GM21360 (cell line): ENCODE data around the gene KNDC1.

Experiments used
- ATAC-seq: cut with Tn5 transposase; IDR thresholded peaks from one replicate; pipeline ENCODE4 v1.9.1; 2021; ENCODE audit warnings: mild to moderate bottlenecking, moderate library complexity; ENCODE audit not compliant: unreplicated experiment

Gene KNDC1

DNA sequence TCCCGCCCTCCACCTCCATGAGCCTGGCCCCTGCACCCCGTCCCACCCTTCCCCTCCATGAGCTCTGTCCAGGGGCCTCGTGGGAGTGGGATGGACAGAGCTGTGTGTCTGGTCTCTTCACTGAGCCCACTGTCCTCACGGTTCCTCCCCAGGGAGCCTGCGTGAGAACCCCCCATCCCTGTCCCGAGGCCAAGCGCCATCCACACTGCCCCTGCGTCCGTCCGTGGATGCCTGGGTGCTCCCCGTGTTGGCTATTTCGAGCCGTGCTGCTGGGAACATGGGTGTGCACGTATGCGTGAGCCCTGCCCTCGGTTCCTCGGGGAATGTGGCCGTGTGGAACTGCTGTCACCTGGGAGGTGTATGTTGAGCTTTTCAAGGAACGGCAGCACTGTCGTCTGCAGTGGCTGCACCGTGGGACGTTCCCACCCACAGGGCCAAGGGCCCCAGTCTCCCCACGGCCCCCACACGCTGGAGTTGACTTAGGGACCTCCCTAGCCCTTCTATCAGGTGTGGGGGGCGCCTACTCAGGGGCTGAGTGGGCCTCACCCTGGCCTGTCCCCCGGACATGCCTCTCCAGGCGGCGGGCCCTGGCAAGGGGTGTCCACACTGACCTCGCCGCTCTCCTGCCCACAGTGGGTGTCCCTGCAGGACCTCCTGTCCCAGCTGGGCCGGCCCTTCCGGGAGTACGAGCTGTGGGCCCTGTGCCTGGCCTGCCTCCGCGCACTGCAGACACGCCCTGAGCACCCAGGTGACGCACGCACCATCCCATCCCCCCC is 28.1 kb downstream of the KNDC1 start:
- ATAC-seq = no peak

DNA sequence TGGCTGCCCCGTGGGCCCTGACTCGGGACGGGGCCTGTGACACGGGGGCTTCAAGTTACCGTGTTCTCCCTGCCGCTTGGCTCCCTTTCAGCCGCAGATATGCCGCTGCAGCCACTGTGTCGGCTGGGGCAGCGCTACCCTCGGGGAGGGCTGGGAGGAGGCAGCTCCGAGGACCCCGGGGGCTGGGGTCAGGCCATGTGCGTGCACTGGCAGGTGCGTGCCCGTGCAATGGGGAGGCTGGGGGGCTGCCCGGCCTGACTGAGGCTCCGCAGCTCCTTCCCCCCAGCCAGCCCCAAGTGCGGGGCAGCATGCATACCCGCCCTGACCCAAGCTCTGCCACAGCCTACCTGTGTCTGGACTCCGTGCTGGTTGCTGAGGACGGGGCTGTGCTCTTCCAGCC is 29.2 kb downstream of the KNDC1 start:
- no peak for ATAC-seq

DNA sequence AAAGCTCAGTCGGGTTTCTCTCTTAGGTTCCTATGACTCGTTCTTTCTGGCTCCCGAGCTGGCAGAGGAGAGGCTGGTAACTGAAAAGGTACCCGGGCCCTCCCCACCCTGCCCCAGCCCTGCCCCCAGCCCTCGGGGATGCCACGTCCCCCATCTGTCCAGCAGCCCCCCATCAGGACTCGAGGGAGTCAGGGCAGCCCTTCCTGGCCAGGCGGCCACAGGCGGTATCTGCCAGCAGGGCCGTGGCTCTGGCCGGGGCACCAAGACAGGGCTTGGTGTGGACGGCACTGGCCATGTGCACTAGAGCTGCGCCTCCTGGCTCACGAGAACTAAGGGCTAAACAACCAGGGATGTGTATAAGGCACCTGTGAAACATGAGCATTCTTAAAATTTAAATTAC is 29.7 kb downstream of the KNDC1 start:
- ATAC-seq = no peak

DNA sequence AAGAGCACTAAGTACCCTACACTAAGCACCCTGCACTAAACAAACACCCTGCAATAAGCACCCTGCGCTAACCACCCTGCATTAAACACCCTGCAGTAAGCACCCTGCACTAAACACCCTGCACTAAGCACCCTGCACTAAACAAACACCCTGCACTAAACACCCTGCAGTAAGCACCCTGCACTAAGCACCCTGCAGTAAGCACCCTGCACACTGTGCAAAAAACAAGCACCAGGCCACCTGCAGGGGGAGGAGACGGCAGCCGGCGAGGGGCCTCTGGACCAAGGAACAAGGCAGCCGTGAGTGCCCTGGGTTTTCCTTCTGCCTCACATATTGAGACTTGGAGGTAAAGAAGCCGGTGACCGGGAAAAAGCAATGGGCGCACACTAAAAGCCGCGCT is 30.2 kb downstream of the KNDC1 start:
- no peak for ATAC-seq

DNA sequence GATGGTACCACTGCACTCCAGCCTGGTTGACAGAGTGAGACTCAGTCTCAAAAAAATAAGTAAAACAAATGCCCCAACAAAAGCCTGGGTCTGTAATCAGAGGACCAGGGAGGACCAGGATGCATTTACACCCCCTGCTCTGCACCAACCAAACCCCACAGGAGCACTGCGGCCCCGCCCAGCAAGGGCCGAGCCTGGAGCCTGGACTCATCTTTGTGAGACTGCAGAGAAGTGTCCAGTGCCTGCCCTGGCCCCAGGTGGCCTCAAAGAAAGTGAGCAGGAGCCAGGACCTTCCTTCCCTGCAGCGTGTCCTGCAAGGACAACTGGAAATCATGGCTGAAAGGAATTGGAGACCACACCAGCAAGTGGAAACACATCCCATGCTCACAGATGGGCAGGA is 31.6 kb downstream of the KNDC1 start:
- no peak for ATAC-seq

DNA sequence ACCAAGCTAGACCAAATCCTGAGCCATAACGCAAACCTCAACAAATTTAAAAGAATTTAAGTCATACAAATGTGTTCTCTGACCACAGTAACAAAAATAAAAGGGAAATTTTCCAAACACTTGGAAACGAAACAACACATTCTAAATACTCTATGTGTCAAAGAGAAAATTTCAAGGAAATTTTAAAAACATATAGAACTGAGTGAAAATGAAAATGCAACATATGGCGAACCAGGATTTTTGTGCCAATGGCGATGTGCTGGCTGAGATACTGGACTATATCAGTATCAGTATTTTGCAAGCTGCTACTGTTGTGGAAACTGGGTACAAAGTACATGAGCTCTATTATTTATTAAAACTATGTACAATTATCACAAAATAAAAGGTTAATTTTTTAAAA is 34.1 kb downstream of the KNDC1 start:
- no peak for ATAC-seq

DNA sequence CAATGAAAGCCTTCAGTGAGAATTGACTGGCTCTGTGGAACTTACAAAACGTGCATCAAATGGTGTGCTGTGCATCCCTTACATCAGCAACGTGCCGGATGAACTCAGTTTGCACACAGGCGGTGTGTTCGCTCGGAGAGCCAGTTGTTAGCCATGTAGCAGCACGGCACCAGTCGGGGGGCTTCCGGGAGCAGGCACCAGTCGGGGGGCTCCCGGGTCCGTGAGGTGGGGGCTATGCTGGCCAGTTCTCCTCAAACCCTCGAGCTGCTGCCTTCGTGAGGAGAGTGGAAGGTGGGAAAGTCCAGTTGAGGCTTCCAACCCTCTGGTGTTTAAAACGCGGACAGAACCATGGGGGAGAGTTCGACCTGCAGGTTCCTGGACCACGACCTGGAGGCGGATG is 35.1 kb downstream of the KNDC1 start:
- ATAC-seq = no peak

DNA sequence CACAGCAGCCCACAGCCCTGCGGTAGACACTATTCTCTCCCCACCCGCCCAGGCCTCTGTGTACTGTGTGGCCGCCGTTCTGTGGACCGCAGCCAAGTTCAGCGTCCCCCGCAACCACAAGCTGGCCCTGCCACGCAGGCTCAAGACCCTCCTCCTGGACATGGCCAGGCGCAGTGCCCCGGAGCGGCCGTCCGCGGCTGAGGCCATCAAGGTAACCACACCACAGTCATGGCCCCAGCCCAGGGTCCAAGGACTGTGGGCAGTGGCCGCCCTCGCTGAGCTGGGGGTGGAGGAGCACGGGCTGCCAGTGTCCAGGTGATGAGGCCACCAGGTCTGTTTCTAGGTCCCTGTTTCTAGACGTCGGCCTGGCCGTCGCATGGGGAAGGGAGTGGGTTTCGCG is 35.6 kb downstream of the KNDC1 start:
- ATAC-seq = no peak

DNA sequence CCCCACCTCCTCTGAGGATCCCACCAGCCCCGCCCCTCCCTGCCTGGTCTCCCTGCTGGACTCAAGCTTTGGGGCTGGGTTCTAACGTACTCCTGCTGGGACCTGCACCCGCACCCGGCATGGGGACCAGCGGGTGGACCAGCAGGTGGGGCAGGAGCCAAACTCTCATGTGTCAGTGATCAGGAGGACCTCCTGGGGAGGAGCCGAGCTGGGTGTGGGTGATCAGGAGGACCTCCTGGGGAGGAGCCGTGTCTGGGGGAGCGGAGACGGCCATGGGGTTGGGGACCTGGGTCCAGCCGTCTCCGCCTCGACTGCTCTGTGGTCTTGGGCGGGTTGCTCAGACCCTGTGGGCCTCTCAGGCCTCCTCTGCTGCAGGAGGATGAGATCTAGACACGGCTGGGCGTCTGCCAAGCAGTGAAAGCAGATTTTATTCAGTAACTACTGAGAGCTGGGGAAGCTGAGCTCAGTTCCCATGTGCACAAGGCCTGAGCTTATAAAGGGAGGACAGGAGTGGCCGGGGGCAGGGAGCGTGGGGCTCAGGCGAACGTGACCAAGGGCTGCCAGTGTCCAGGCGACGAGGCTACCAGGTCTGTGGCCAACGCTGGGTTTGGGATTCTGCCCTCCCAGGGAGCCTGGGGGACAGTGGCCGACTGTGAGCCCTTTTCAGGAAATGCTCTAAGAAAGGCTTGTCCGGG is 36.3 kb downstream of the KNDC1 start:
- ATAC-seq = no peak

DNA sequence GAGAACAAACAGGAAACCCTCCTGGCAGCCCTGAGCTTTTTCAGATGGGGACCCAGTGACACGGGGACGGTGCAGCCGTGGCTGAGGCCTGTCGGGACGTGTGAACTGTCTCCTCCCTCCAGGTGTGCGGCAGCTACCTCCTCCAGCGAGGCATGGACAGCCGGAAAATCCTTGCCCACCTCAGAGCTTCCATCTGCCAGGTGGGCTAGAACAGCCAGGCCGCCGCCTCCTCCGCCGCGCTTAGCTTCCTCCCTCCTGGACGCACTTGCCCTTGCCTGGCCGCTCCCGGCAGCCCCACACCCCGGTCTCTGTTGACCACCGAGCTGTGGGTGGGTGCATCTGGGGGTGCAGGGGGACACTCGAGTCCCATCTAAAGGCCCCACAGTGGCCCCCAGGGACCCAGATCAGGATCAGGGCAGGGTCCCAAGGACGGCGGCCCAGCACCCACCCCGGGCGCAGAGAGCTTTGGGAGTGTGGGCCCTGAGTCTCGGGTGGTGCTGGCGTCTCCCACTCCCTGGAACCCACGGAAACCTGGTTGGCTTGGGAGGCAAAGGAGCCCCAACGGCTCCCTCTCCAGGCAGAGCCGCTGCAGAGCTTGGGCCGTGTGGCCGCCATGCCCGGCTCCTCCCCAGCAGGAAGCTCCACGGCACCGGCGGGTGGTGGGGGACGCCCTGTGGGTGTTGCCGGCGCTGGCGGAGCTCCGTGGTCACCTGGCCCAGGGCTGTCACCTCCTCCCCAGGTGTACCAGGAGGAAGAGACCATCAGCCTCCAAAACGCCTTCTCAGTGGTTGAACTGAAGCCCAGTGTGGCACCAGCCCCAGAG is 37.1 kb downstream of the KNDC1 start:
- ATAC-seq = no peak

DNA sequence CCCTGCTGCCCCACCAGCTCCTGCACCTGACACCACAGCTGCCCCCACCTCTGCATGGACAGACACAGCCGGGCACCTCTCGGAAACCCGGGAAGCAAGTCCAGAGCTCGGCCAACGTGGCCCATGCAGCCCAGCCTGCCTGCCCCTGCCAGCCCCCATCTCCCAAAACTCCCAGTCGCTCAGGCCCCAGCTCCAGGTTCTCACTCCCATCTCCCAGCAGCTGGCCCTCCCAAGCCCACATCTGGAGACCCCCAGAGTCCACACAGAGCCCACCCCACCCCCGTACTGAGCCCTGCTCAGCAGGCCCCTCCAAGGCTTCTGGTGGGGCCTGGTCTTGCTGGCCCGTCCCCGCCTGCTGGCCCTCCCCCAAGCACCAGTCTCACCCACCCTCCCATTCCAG is 37.8 kb downstream of the KNDC1 start:
- no peak for ATAC-seq

DNA sequence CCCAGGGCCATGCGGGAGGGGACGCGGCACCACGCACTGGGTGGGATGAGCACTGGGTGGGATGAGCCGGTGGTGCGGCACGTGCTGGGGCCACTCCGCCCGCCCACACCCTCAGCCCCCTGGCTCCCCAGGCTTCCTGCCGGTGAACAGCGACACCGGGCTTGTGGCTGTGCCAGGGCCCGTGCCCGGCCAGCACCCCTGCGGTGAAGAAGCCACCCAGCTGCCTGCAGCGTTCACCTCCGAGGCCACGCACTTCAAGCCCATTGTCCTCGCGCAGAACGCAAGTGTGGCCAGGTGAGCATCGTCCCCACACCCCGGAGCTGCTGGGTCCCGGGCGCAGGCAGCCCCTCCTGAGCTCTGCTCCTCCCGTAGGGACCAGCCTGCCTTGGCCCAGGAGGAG is 38.2 kb downstream of the KNDC1 start:
- no peak for ATAC-seq

DNA sequence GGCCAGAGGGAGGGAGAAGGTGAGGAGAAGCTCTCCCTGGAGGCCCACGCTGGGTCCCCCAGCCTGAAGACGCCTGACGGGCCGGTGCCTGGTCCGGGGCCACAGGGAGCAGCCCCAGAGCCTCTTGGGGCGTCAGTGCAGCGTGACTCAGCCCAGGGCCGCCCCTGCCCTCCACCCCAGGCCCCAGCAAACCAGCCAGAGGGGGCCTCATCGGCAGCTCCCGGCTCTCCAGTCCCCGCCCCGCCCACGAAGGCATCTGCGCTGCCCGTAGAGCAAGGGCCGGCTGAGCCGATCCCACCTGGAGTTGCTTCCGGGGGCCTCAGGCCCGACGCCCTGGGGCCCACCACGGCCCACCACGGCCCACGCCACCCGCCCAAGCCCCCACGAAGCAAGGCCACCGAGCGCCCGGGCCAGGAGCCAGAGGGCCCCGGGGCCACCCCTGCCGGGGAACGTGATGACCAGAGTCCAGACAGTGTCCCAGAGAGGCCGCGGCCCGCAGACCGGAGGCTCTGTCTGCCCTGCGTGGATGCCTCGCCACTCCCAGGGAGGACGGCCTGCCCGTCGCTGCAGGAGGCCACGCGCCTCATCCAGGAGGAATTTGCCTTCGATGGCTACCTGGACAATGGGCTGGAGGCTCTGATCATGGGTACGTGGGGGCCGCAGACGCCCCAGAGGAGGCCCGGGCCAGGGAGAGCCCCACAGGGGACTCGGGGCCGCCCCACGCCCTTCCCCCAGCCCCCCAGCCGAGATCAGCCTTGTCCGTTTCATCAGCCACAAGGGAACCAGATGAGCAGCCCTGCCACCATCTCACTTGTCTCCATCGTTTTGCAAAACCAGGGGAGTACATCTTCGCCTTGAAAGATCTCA is 38.8 kb downstream of the KNDC1 start:
- no peak for ATAC-seq

DNA sequence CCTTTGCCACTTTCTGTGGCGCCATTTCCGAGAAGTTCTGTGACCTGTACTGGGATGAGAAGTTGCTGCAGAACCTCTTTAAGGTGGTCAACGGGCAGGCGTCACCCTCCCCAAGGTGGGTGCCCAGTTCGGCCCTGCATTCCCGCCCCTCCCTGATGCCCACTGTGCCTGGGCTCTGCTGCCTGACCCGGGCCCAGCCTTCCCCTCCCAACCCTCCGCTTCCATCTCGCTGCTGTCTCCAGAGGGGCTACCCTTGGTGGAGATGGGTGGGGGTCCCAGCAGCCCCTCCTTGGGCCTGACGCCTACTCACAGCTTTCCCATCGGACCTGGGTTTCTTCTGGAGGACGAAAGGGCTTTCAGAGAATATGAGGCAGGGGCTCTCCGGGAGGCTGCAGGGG is 39.5 kb downstream of the KNDC1 start:
- no peak for ATAC-seq

DNA sequence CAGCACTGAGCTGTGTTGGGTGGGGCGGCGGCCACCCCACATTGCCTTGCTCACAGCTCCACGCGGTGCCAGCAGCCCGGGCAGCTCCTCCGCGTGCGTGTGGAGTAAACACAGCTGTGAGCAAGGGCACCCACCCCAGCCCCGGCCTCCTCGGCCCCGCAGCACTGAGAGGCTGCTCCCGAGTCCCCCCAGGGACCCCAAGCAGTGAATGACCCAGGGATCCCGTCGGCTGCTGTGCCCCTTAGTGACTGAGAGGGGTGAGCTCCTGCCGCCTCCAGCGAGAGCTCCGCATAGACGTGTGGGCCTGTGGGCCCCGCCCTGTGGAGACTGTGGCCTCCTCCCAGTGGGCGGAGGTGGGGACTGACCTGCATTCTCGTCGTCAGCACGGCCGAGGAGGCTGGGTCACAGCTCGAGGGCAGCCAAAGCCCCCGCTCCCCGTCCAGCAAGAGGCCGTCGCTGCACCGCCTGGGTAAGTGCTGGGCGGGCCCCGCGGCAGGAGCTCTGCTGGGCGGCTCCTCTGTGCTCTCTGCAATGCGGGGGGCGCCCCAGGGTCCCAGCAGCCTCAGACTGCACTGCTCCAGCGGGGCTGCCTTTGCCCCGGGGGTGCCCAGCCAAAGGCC is 40.1 kb downstream of the KNDC1 start:
- ATAC-seq = no peak

DNA sequence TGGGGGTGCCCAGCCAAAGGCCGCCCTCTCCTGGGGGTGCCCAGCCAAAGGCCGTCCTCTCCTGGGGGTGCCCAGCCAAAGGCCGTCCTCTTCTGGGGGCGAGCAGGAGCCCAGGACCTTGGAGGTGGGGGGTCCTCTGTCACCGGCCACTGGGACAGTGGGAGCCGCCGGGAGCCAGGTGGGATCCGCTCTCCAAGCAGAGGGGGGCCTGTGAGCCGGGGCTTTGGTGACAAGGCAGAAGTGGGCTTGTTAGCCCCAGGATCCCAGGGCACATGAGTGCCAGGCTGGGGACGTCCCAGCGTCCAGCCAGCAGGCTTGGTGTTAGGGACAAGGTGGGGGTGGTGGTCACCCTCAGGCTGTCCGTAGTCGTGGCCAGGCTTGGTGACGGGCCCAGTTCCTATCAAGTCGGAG is 40.6 kb downstream of the KNDC1 start:
- no peak for ATAC-seq

DNA sequence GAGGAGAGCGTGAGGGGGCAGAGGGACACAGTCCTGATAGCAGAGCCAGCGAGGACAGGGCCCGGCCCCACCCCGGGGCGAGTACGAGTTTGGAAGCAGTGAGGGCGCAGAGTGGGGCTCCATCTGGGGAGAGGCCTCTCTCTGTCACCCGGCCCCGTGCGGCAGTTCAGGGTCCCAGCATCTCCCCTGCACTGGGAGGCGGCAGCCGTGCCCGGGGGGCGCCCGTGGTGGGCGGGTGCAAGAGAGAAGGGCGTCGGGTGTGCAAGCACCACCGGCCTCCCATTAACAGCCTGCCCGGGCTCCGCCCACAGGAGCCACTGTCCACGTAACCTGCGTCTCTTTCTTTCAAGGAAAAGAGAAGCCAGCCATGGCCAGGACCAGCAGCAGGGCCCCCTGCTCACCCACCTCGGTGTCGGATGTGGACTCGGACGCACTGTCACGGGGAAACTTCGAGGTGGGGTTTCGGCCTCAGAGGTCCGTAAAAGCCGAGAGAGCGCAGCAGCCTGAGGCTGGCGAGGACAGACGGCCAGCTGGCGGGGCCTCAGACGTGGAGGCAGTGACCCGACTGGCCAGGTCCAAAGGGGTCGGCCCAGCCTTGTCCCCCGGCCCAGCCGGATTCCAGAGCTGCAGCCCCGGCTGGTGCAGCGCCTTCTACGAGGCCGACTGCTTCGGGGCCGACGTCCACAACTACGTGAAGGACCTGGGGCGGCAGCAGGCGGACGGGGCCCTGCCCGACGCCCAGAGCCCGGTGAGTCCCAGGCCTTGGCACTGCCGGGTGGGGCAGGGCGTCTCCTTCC is 41.3 kb downstream of the KNDC1 start:
- ATAC-seq = no peak

DNA sequence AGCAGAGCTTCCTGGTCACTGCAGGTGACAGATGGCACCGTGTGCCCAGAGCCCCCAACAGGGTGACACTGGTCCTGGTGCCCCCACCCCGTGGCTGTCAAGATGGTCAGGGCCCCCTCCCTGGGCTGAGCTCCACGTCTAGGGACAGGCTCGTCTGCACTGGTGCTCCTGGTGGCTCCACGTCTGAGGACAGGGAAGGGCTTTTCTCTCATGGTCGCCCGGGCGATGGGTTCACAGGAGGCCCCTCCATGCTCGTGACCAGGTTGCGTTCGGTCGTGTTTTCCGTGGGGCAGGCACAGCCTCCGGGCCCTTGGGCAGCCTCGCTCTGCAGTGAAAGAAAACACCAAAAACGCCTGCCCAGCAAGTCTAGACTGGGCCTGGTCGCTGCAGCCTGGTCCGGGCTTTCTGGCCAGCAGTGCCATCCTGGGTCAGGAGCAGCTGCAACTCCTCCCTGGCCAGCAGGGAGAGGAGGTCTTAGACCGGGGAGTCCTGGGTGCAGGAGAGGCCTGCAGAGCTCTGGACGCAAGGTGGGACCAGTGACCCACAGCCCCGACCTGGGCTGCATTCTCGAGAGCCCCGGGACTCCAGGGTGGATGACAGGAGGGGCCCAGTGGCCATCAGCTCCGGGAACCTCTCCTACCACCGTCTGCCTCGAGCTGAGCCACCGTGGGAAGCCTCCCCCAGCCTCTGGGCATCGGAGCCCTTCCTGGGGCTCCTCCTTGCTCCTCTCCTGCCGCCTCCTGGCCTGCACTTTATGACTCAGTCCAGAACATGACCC is 42.1 kb downstream of the KNDC1 start:
- ATAC-seq = no peak
